GM12878 (cell line): ENCODE results near the gene XYLB.

Experiments
- ATF7 ChIP-seq: fragments of 450-650 bp; IDR thresholded peaks from 2 replicates; pipeline ENCODE4 v1.6.1; 2016; ENCODE audit warnings: low read depth, mild to moderate bottlenecking
- BCL11A ChIP-seq: IDR thresholded peaks from 2 replicates; pipeline ENCODE4 v1.6.1; 2011; ENCODE audit warnings: low read depth, low read length
- BCLAF1 ChIP-seq: fragments of 450-650 bp; IDR thresholded peaks from 2 replicates; pipeline ENCODE4 v1.6.1; 2017; ENCODE audit warnings: antibody characterized with exemption, mild to moderate bottlenecking, moderate library complexity
- CTCF ChIP-seq, 3 experiments: IDR thresholded peaks in 2 of 3; conservative IDR thresholded peaks in 1 of 3; 2 replicates each; pipeline ENCODE4 v1.5.1; 2011; ENCODE audit warnings: low read depth in 3 of 3, low read length in 3 of 3, mild to moderate bottlenecking in 3 of 3, control low read depth in 2 of 3, moderate library complexity in 2 of 3, inconsistent platforms in 1 of 3, mixed read lengths in 1 of 3; ENCODE audit not compliant: control insufficient read depth in 2 of 3, insufficient read depth in 1 of 3; ENCODE audit errors: extremely low read depth in 1 of 3
- EP300 ChIP-seq, 2 experiments: fragments of 150-350 bp in 1 of 2; IDR thresholded peaks; 2 replicates each; pipeline ENCODE4 v1.6.1; 2011 to 2012; ENCODE audit warnings: low read depth in 2 of 2, low read length in 2 of 2, borderline replicate concordance in 1 of 2, improper control_type of control experiment in 1 of 2, inconsistent platforms in 1 of 2; ENCODE audit not compliant: control insufficient read depth in 1 of 2
- HDAC2 ChIP-seq: fragments of 200-600 bp; sonication (generic); IDR thresholded peaks from 2 replicates; pipeline ENCODE4 v1.6.1; 2017
- MYC ChIP-seq: IDR thresholded peaks from 2 replicates; pipeline ENCODE4 v1.6.1; 2011; ENCODE audit warnings: mild to moderate bottlenecking, low read length, moderate library complexity, inconsistent platforms; ENCODE audit not compliant: insufficient read depth, insufficient replicate concordance, insufficient read length, severe bottlenecking
- POLR2A ChIP-seq: IDR thresholded peaks from 2 replicates; pipeline ENCODE4 v1.6.1; 2011; ENCODE audit warnings: low read depth, mild to moderate bottlenecking, low read length
- POLR2AphosphoS2 ChIP-seq: IDR thresholded peaks from 2 replicates; pipeline ENCODE4 v1.6.1; 2011; ENCODE audit warnings: low read depth, mild to moderate bottlenecking, low read length, improper control_type of control experiment, moderate library complexity
- SMAD5 ChIP-seq: IDR thresholded peaks from 2 replicates; pipeline ENCODE4 v1.6.1; 2016; ENCODE audit warnings: antibody characterized with exemption, low read depth
- TCF7 ChIP-seq: IDR thresholded peaks from 2 replicates; pipeline ENCODE4 v1.6.1; 2014; ENCODE audit warnings: antibody characterized with exemption, borderline replicate concordance

DNA sequence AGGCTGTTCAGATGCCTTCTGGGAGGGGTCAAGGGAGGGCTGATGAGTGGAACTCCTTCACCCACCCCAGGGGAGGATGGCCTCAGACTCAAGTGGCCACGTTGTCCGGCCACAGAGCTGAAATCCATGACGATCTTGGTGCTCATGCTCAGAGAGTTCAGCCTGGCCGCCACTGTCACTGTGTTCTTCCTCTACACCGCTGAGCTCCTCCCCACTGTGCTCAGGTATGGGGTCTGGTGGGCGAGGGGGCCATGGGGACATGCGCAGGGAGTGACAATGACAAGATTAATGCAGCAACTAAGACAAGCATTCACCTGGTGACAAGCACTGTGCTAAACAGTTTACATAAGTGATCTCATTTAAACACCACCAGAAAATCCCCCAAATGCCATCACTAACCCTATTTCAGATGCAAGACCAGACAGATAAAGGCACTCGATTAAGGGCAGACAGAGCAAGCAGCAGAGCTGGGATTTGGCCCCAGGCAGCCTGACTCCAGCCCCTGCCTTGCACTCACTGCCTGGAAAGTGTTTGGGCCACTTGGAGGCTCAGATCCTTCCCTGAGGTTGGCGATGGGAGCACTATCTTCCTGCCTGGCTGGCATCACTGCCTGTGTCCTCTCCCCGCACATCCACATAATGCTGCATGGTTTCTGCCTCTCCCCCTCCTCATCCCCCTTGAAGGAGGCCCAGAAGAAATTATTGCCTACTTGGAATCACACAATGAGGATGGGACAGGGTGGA, 30.9 kb upstream of the XYLB start:
- TF ChIP-seq CTCF (IDR thresholded peaks at IDR 0.05 in 2 of 3, conservative IDR thresholded peaks at IDR 0.05 in 1 of 3; ENCODE audit: control insufficient read depth in 2 of 3, extremely low read depth in 1 of 3, insufficient read depth in 1 of 3, low read depth in 3 of 3, low read length in 3 of 3): no peak
- no peak for TF ChIP-seq MYC
- TF ChIP-seq POLR2AphosphoS2: no peak
- no peak for TF ChIP-seq ATF7
- TF ChIP-seq SMAD5: no peak
- TF ChIP-seq HDAC2: no peak
- TF ChIP-seq BCL11A: no peak
- no peak for TF ChIP-seq EP300 (IDR thresholded peaks at IDR 0.05; ENCODE audit: borderline replicate concordance in 1 of 2, control insufficient read depth in 1 of 2, low read depth in 2 of 2, low read length in 2 of 2)
- TF ChIP-seq BCLAF1: no peak
- no peak for TF ChIP-seq POLR2A
- no peak for TF ChIP-seq TCF7
